HEK293 (cell line): ENCODE results near the gene CHGA.

ENCODE experiments used
- CTCF ChIA-PET: fragments of 350-600 bp; formaldehyde crosslinking; extraction: SDS; loops from one replicate; lab custom pipeline; 2021; ENCODE audit warnings: antibody characterized with exemption; lab: Yijun Ruan, JAX
- POLR2A ChIA-PET: fragments of 300-600 bp; formaldehyde crosslinking; extraction: SDS; loops from one replicate; lab custom pipeline; 2020; ENCODE audit warnings: antibody characterized with exemption, inconsistent platforms; lab: Yijun Ruan, JAX
- H3K27ac ChIP-seq: fragments of 200-500 bp; sonication (Bioruptor generic); 2 replicates; pipeline ENCODE4 v1.5.1; 2014; ENCODE audit warnings: low read depth, low read length, control low read depth, inconsistent platforms; ENCODE audit errors: extremely low read depth
- H3K36me3 ChIP-seq, 2 experiments: fragments of 200-500 bp in 1 of 2; sonication (Bioruptor generic) in 1 of 2; 1 replicate in 1 of 2; 2 replicates in 1 of 2; pipeline ENCODE4 v1.5.1; 2014 to 2017; ENCODE audit warnings: inconsistent platforms in 2 of 2, low read length in 2 of 2; ENCODE audit not compliant: control insufficient read depth in 2 of 2, insufficient read depth in 1 of 2
- H3K4me1 ChIP-seq: fragments of 200-500 bp; sonication (Bioruptor generic); 2 replicates; pipeline ENCODE4 v1.5.1; 2014; ENCODE audit warnings: mild to moderate bottlenecking, low read length, inconsistent platforms; ENCODE audit not compliant: control insufficient read depth, insufficient read depth
- H3K4me3 ChIP-seq: 2 replicates; pipeline ENCODE4 v1.5.1; 2011; ENCODE audit warnings: low read depth, mild to moderate bottlenecking, control low read depth, low read length, moderate library complexity
- H3K9me3 ChIP-seq: fragments of 200-500 bp; sonication (Bioruptor generic); 2 replicates; pipeline ENCODE4 v1.5.1; 2014; ENCODE audit warnings: low read depth, low read length, inconsistent platforms; ENCODE audit not compliant: control insufficient read depth, insufficient read depth
- ATF2 ChIP-seq: fragments of 450-650 bp; formaldehyde crosslinking; IDR thresholded peaks from 2 replicates; pipeline ENCODE4 v1.5.1; 2016; ENCODE audit warnings: missing biosample characterization, missing genetic modification characterization, low read depth
- GLI2 ChIP-seq: fragments of 450-650 bp; formaldehyde crosslinking; IDR thresholded peaks from 2 replicates; pipeline ENCODE4; 2017; ENCODE audit warnings: missing biosample characterization, missing genetic modification characterization, low read depth, borderline replicate concordance
- HIC1 ChIP-seq: fragments of 450-650 bp; formaldehyde crosslinking; IDR thresholded peaks from 2 replicates; pipeline ENCODE4 v1.5.1; 2016; ENCODE audit warnings: missing biosample characterization, missing genetic modification characterization
- KLF1 ChIP-seq: fragments of 450-650 bp; formaldehyde crosslinking; IDR thresholded peaks from 2 replicates; pipeline ENCODE4 v1.5.1; 2016; ENCODE audit warnings: missing biosample characterization, missing genetic modification characterization
- SP2 ChIP-seq: fragments of 450-650 bp; formaldehyde crosslinking; IDR thresholded peaks from 2 replicates; pipeline ENCODE4 v1.5.1; 2016; ENCODE audit warnings: missing biosample characterization, missing genetic modification characterization
- ZBTB20 ChIP-seq: fragments of 450-650 bp; formaldehyde crosslinking; IDR thresholded peaks from 2 replicates; pipeline ENCODE4 v1.5.1; 2016; ENCODE audit warnings: missing biosample characterization, missing genetic modification characterization
- ZBTB26 ChIP-seq: fragments of 450-650 bp; formaldehyde crosslinking; optimal IDR thresholded peaks from 2 replicates; pipeline ENCODE3; 2016; ENCODE audit warnings: missing biosample characterization, mild to moderate bottlenecking, missing genetic modification characterization
- ZFHX2 ChIP-seq: fragments of 450-650 bp; formaldehyde crosslinking; conservative IDR thresholded peaks from 2 replicates; pipeline ENCODE4 v1.5.1; 2016; ENCODE audit warnings: missing biosample characterization, missing genetic modification characterization
- ZNF112 ChIP-seq: fragments of 450-650 bp; formaldehyde crosslinking; IDR thresholded peaks from 2 replicates; pipeline ENCODE4 v1.5.0; 2017; ENCODE audit warnings: missing biosample characterization, missing genetic modification characterization
- ZNF132 ChIP-seq: fragments of 450-650 bp; formaldehyde crosslinking; IDR thresholded peaks from 2 replicates; pipeline ENCODE4 v1.5.1; 2017; ENCODE audit warnings: missing biosample characterization, missing genetic modification characterization, borderline replicate concordance
- ZNF157 ChIP-seq: fragments of 450-650 bp; formaldehyde crosslinking; IDR thresholded peaks from 2 replicates; pipeline ENCODE4 v1.5.1; 2016; ENCODE audit warnings: missing biosample characterization, missing genetic modification characterization
- ZNF16 ChIP-seq: fragments of 450-650 bp; formaldehyde crosslinking; IDR thresholded peaks from 2 replicates; pipeline ENCODE4 v1.5.1; 2016; ENCODE audit warnings: low read depth, missing biosample characterization, missing genetic modification characterization
- ZNF169 ChIP-seq: fragments of 450-650 bp; formaldehyde crosslinking; IDR thresholded peaks from 2 replicates; pipeline ENCODE4 v1.5.1; 2016; ENCODE audit warnings: missing biosample characterization, missing genetic modification characterization
- ZNF174 ChIP-seq: fragments of 450-650 bp; formaldehyde crosslinking; IDR thresholded peaks from 2 replicates; pipeline ENCODE4 v1.5.0; 2017; ENCODE audit warnings: missing biosample characterization, mild to moderate bottlenecking, missing genetic modification characterization
- ZNF19 ChIP-seq: fragments of 450-650 bp; formaldehyde crosslinking; IDR thresholded peaks from 2 replicates; pipeline ENCODE4; 2016; ENCODE audit warnings: missing biosample characterization, missing genetic modification characterization, low read depth
- ZNF266 ChIP-seq: fragments of 450-650 bp; formaldehyde crosslinking; IDR thresholded peaks from 2 replicates; pipeline ENCODE4 v1.5.1; 2016; ENCODE audit warnings: missing biosample characterization, missing genetic modification characterization, low read depth
- ZNF488 ChIP-seq: fragments of 450-650 bp; formaldehyde crosslinking; IDR thresholded peaks from 2 replicates; pipeline ENCODE4 v1.5.1; 2016; ENCODE audit warnings: missing biosample characterization, missing genetic modification characterization
- ZNF585B ChIP-seq: fragments of 450-650 bp; formaldehyde crosslinking; IDR thresholded peaks from 2 replicates; pipeline ENCODE4 v1.5.1; 2016; ENCODE audit warnings: missing biosample characterization, missing genetic modification characterization
- ZNF600 ChIP-seq: fragments of 450-650 bp; formaldehyde crosslinking; IDR thresholded peaks from 2 replicates; pipeline ENCODE4 v1.5.1; 2016; ENCODE audit warnings: missing biosample characterization, missing genetic modification characterization
- ZNF621 ChIP-seq: fragments of 450-650 bp; formaldehyde crosslinking; IDR thresholded peaks from 2 replicates; pipeline ENCODE4 v1.5.1; 2017; ENCODE audit warnings: missing biosample characterization, missing genetic modification characterization
- ZNF664 ChIP-seq: fragments of 450-650 bp; formaldehyde crosslinking; IDR thresholded peaks from 2 replicates; pipeline ENCODE4 v1.5.1; 2016; ENCODE audit warnings: missing biosample characterization, missing genetic modification characterization
- ZSCAN4 ChIP-seq: fragments of 450-650 bp; formaldehyde crosslinking; IDR thresholded peaks from 2 replicates; pipeline ENCODE4 v1.5.1; 2017; ENCODE audit warnings: missing biosample characterization, missing genetic modification characterization

CHGA gene

GRCh38 chr14:92950193-92950540 lies 27.2 kb downstream of the CHGA start:
- Histone ChIP-seq H3K36me3 (peaks cover 0 to 30% of the 10 kb centered on the region in 2 experiments; a peak in 2 of 3 replicates), H3K9me3 (no peaks in the 10 kb centered on the region), H3K27ac (no peak overlapping the region), H3K4me3 (no peak overlapping the region), H3K4me1 (no peaks in the 10 kb centered on the region)
- ChIA-PET CTCF (interaction anchor here (0.6 to 1.0 kb wide), 2 partner anchors 60 to 189 kb away, joined by 3 to 5 read pairs; no protein-coding TSS in a partner anchor), POLR2A (no interaction called here)
- no peak for TF ChIP-seq ZFHX2 (tag by site-specific recombination)

GRCh38 chr14:92950773-92951172 lies 27.8 kb downstream of the CHGA start:
- Histone ChIP-seq H3K9me3 (no peaks in the 10 kb centered on the region), H3K4me1 (no peaks in the 10 kb centered on the region), H3K27ac (no peak overlapping the region), H3K4me3 (no peak overlapping the region), H3K36me3 (peaks cover 0 to 30% of the 10 kb centered on the region in 2 experiments; a peak in 2 of 3 replicates)
- CTCF ChIA-PET, result interaction anchor here (0.6 kb wide), 1 partner anchor 60 kb away, joined by 3 read pairs; no protein-coding TSS in a partner anchor
- POLR2A ChIA-PET, result no interaction called here
- TF ChIP-seq ZNF664 (no peak), KLF1 (tag by site-specific recombination) (no peak), ZNF132 (tag by site-specific recombination) (no peak), ZNF585B (tag by site-specific recombination) (no peak), ATF2 (no peak), ZNF169 (tag by site-specific recombination) (no peak), ZNF266 (tag by site-specific recombination) (no peak), ZSCAN4 (no peak)

- Histone ChIP-seq H3K4me3 (no peak overlapping the region), H3K36me3 (peaks cover 4 to 26% of the 10 kb centered on the region in 2 experiments; a peak in 2 of 3 replicates), H3K4me1 (no peaks in the 10 kb centered on the region), H3K27ac (no peak overlapping the region), H3K9me3 (no peaks in the 10 kb centered on the region)
- ChIA-PET POLR2A (interaction anchor here (1.1 kb wide), 1 partner anchor 188 kb away, joined by 3 read pairs; no protein-coding TSS in a partner anchor), CTCF (interaction anchor here (0.7 to 2.1 kb wide), 8 partner anchors 70 to 1391 kb away, joined by 3 to 19 read pairs (median 6); partner anchors contain the start of genes GON7, ITPK1 and UBR7)
- TF ChIP-seq GLI2 (tag by site-specific recombination) (no peak), ZNF600 (tag by site-specific recombination) (no peak), ZNF174 (no peak), ZNF19 (no peak), ZNF16 (tag by site-specific recombination) (no peak), ZNF621 (tag by site-specific recombination) (no peak), ZNF112 (tag by site-specific recombination) (no peak), ZBTB20 (tag by site-specific recombination) (no peak), ZNF157 (tag by site-specific recombination) (no peak), ZNF488 (tag by site-specific recombination) (no peak), SP2 (no peak), ZBTB26 (tag by site-specific recombination) (no peak), HIC1 (tag by site-specific recombination) (no peak), ATF2 (no peak)
Observed at GRCh38 chr14:92951261-92951660, 28.3 kb downstream of the CHGA start.
